Heart left ventricle (tissue), 16 donors: ENCODE measurements around the gene BAG1. TPM values are rescaled to one million over a fixed set of nuclear protein-coding genes. Genes with fewer than 3 reads are reported as not detected.

ENCODE experiments used
- ATAC-seq, 4 donors: fragments of 200-7000 bp; cut with Tn5 transposase; one replicate each; pipeline ENCODE4 v1.9.1; 2020 to 2022; ENCODE audit warnings: moderate library complexity in 4 of 4, mild to moderate bottlenecking in 3 of 4, moderate number of reproducible peaks in 1 of 4
- DNase-seq, 5 donors: peaks; one replicate each; pipeline ENCODE4 v3.0.0-alpha.2; 2020
- H3K27ac ChIP-seq, 12 donors: fragments of 200-600 bp; sonication (generic) in 4 of 12; one replicate each; pipeline versions ENCODE4 v1.5.0 to v1.8.0; 2016 to 2022; ENCODE audit warnings: mild to moderate bottlenecking in 2 of 12
- H3K27me3 ChIP-seq, 9 donors: fragments of 200-600 bp; sonication (generic) in 2 of 9; one replicate each; pipeline versions ENCODE4 v1.5.1 to v1.8.0; 2016 to 2022; ENCODE audit warnings: mild to moderate bottlenecking in 3 of 9
- H3K36me3 ChIP-seq, 9 donors: fragments of 200-600 bp; sonication (generic) in 2 of 9; one replicate each; pipeline versions ENCODE4 v1.5.0 to v1.8.0; 2018 to 2022; ENCODE audit warnings: mild to moderate bottlenecking in 2 of 9
- H3K4me1 ChIP-seq, 12 donors: fragments of 200-600 bp; sonication (generic) in 4 of 12; one replicate each; pipeline versions ENCODE4 v1.5.0 to v1.8.0; 2016 to 2022; ENCODE audit warnings: mild to moderate bottlenecking in 3 of 12
- H3K4me3 ChIP-seq, 12 donors: fragments of 200-600 bp; sonication (generic) in 4 of 12; one replicate each; pipeline versions ENCODE4 v1.5.0 to v1.8.0; 2017 to 2022; ENCODE audit warnings: mild to moderate bottlenecking in 9 of 12, moderate library complexity in 4 of 12
- H3K9me3 ChIP-seq, 12 donors: fragments of 200-600 bp; sonication (generic) in 4 of 12; one replicate each; pipeline versions ENCODE4 v1.5.0 to v1.8.0; 2016 to 2022; ENCODE audit warnings: mild to moderate bottlenecking in 1 of 12
- CTCF ChIP-seq, 12 donors: fragments of 200-600 bp; sonication (generic) in 4 of 12; IDR thresholded peaks; one replicate each; pipeline versions ENCODE4 v1.5.0 to v1.8.0; 2018 to 2022; ENCODE audit warnings: antibody characterized with exemption in 12 of 12, mild to moderate bottlenecking in 5 of 12
- POLR2A ChIP-seq, 2 donors: fragments of 450-650 bp; IDR thresholded peaks; one replicate each; pipeline ENCODE4 v1.6.1; 2017; ENCODE audit warnings: antibody characterized with exemption in 2 of 2, mild to moderate bottlenecking in 2 of 2, moderate library complexity in 2 of 2
- WGBS, 4 donors: extraction: QIAGEN DNeasy Blood & Tissue Kit in 2 of 4; methylation state at CpG; one replicate each; pipeline versions ENCODE4 v1.1.5 to v1.1.7; 2013 to 2018; 5-methylcytosine and 5-hydroxymethylcytosine counted together
- intact Hi-C, 10 donors: fragments of 100-400 bp; cut with DNase I; formaldehyde crosslinking; loops; one replicate each; pipeline versions ENCODE4 v1.11.1 to v1.14.2; 2022
- polyA plus RNA-seq, 2 donors: library from polyadenylated mRNA; stranded (reverse); fragments of 200-250 nt; gene quantifications; one replicate each; pipeline ENCODE4 v1.2.3, GENCODE V29; 2013
- total RNA-seq, 9 donors: library from RNA; depleted of rRNA in 2 of 9; stranded (reverse); fragments of >200 nt in 2 of 9; fragmentation: NEBNext Ultra II Directional in 3 of 9; extraction: Animal tissue kit (Norgen Biotek cat#: 25700) in 3 of 9; gene quantifications; one replicate each; pipeline versions ENCODE4 v1.1.0 to v1.2.4, GENCODE V29; 2016 to 2023
- donor health status: ischemic (EF 13 %, LVEDD 7.1; RV severe dilation, severe dysfunction).
- donor health status: healthy with polysubstance abuse.
- donor health status: DM: no; HTN: yes; CAD: no.
- donor health status: DM: no; HTN: no; CAD: no.
- donor health status: ischemic (EF 25% LVEDD 6.9; RV normal size, moderate dysfunction).
- donor health status: ischemic (EF 25% LVEDD 5.7; RV mildly dilated, moderate dysfunction).
- donor health status: healthy.
- donor health status: DM: yes; HTN: yes; CAD: no.
- donor health status: ischemic (EF 35%, LVEDD 5.7; RV mildly dilated, moderate dysfunction).
- donor health status: nonischemic (EF 11% LVEDD 7.7; RV severe dilation, severe dysfunction).
- donor health status: DM: yes; HTN: yes; CAD: no.
- donor health status: PGD.
- donor health status: ischemic (EF 29% LVEDD 5.4; RV normal size, mild dysfunction).
- donor health status: nonischemic (EF 23%, LVEDD 6.1; RV moderate dilation, normal function).

Gene BAG1
- total and polyA plus RNA-seq, 11 donors, result 71.0 to 144 (median 112) TPM

DNA sequence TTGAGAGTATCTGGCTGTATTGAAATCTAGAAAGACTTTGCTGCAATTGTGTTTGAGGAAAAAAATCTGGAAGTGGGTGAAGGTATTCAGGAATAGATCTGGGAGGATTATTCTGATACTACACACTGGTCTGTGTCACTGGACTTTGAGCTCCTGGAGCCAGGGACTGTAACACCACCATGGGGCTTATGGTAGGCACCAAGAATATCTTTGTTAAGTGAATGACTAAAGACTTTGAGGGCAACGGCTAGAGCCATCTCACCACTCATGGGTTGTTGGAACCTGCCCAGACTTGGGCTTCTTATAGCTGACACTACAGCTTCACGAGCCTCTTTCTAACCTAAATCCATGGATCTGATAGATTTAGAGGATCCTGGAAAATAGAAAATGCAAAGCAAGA lies 36.0 kb upstream of the BAG1 start:
- H3K4me3 ChIP-seq, result no peak overlapping the region
- WGBS, 4 donors, result 55 to 70% (median 64%) methylated on average over 2 of the region's 2 CpGs
- no peaks in the 10 kb centered on the region for H3K27me3 ChIP-seq
- no peak for TF ChIP-seq CTCF (IDR thresholded peaks at IDR 0.05)
- TF ChIP-seq POLR2A (IDR thresholded peaks at IDR 0.05), result no peak
- peak overlapping the region in 1 of 12 donors; percentile 6 for H3K27ac ChIP-seq
- peaks cover 3 to 100% (median 98%) of the 10 kb centered on the region in 9 donors for H3K36me3 ChIP-seq
- H3K4me1 ChIP-seq, result peaks cover 4 to 58% (median 37%) of the 10 kb centered on the region in 12 donors
- intact Hi-C loops, result no loop called here
- peak in 2 of 4 donors; percentile 51 to 57 for ATAC-seq
- H3K9me3 ChIP-seq, result no peaks in the 10 kb centered on the region
- DNase-seq, result no peak

GRCh38 chr9:33297432-33297831 lies 32.9 kb upstream of the BAG1 start:
- WGBS, 4 donors, result 42 to 54% (median 48%) methylated on average over 1 of the region's 1 CpG
- DNase-seq, result peak in 4 of 5 donors; percentile 38 to 59 (median 46)
- H3K4me1 ChIP-seq, result peaks cover 7 to 78% (median 49%) of the 10 kb centered on the region in 12 donors
- peak in 3 of 4 donors; percentile 26 to 66 (median 55) for ATAC-seq
- H3K27ac ChIP-seq, result peak overlapping the region in 2 of 12 donors; percentile 0 to 60
- no peaks in the 10 kb centered on the region for H3K27me3 ChIP-seq
- H3K9me3 ChIP-seq, result no peaks in the 10 kb centered on the region
- H3K36me3 ChIP-seq, result peaks cover 0 to 98% (median 84%) of the 10 kb centered on the region in 9 donors
- no peak for TF ChIP-seq POLR2A (IDR thresholded peaks at IDR 0.05)
- TF ChIP-seq CTCF (IDR thresholded peaks at IDR 0.05), result no peak
- H3K4me3 ChIP-seq, result no peak overlapping the region
- intact Hi-C loops, result loop anchor here in 2 of 10 donors (10.0 kb wide), 2 partner anchors 57 to 427 kb away; no protein-coding TSS in a partner anchor

DNA sequence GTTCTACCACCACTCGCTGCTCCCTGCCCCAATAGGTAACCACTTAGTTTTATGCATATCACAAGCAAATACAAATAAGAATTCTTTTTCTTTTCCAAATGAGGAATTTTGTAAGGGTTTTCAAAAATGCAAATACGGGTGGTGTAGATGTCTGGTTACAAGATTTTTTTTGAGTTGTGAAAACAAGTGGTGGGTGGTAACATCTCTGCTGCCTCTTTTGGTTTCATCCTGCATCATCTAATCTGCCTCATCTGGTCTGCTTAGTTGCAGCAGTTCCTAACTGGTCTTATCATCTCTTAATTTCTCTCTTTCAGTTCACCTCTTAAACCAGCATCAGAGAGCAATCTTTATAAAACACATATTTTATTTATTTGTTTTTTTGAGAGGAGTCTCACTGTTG lies 31.1 kb upstream of the BAG1 start:
- no peaks in the 10 kb centered on the region for H3K27me3 ChIP-seq
- DNase-seq, result no peak
- 90 to 93% (median 91%) methylated on average over 2 of the region's 2 CpGs for WGBS, 4 donors
- no peak overlapping the region for H3K4me3 ChIP-seq
- peaks cover 0 to 88% (median 71%) of the 10 kb centered on the region in 9 donors for H3K36me3 ChIP-seq
- H3K9me3 ChIP-seq, result no peaks in the 10 kb centered on the region
- ATAC-seq, result no peak
- H3K27ac ChIP-seq, result no peak overlapping the region
- intact Hi-C loops, result loop anchor here in 2 of 10 donors (10.0 kb wide), 2 partner anchors 59 to 429 kb away; no protein-coding TSS in a partner anchor
- H3K4me1 ChIP-seq, result peaks cover 18 to 86% (median 56%) of the 10 kb centered on the region in 12 donors
- TF ChIP-seq CTCF (IDR thresholded peaks at IDR 0.05) (no peak), POLR2A (IDR thresholded peaks at IDR 0.05) (no peak)

DNA sequence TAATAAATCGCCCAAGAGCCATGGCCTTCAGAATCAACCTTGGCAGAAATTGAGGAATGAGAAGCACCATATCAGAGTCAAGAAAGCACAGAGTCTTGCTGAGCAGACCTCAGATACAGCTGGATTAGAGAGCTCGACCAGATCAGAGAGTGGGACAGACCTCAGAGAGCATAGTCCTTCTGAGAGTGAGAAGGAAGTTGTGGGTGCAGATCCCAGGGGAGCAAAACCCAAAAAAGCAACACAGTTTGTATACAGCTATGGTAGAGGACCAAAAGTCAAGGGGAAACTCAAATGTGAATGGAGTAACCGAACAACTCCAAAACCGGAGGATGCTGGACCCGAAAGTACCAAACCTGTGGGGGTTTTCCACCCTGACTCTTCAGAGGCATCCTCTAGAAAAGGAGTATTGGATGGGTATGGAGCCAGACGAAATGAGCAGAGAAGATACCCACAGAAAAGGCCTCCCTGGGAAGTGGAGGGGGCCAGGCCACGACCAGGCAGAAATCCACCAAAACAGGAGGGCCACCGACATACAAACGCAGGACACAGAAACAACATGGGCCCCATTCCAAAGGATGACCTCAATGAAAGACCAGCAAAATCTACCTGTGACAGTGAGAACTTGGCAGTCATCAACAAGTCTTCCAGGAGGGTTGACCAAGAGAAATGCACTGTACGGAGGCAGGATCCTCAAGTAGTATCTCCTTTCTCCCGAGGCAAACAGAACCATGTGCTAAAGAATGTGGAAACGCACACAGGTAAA lies 30.3 kb upstream of the BAG1 start:
- TF ChIP-seq CTCF (IDR thresholded peaks at IDR 0.05) (no peak), POLR2A (IDR thresholded peaks at IDR 0.05) (no peak)
- Histone ChIP-seq H3K9me3 (no peaks in the 10 kb centered on the region), H3K27ac (no peak overlapping the region), H3K4me3 (no peak overlapping the region), H3K36me3 (peaks cover 0 to 81% (median 65%) of the 10 kb centered on the region in 9 donors), H3K27me3 (no peaks in the 10 kb centered on the region), H3K4me1 (peaks cover 18 to 79% (median 55%) of the 10 kb centered on the region in 12 donors)
- intact Hi-C loops, result loop anchor here in 3 of 10 donors (5.0 to 10.0 kb wide), 3 partner anchors 32 to 430 kb away; no protein-coding TSS in a partner anchor
- 84 to 91% (median 88%) methylated on average over 12 of the region's 12 CpGs for WGBS, 4 donors
- no peak for DNase-seq
- no peak for ATAC-seq
